HG03097 (cell line): Measurements from ENCODE around the gene PDE6G.
"Not testable (repeated sequence)": the region's sequence is repeated elsewhere in the genome, so short reads cannot be mapped to it uniquely, and the experiment has no call there.

Experiments
- ATAC-seq: cut with Tn5 transposase; IDR thresholded peaks from one replicate; pipeline ENCODE4 v1.9.1; 2021; ENCODE audit not compliant: unreplicated experiment, low FRiP score

PDE6G gene

DNA sequence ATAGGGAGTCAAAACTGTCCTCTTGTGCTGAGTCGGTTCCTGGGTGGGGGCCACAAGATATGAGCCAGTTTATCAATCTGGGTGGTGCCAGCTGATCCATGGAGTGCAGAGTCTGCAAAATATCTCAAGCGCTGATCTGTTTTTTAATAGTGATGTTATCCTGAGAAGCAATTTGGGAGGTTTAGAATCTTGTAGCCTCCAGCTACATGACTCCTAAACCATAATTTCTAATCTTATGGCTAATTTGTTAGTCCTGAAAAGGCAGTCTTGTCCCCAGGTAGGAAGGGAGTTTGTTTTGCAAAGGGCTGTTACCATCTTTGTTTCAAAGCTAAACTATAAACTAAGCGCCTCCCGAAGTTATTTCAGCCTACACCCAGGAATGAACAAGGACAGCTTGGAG, 17.7 kb downstream of the PDE6G start:
- no peak for ATAC-seq

DNA sequence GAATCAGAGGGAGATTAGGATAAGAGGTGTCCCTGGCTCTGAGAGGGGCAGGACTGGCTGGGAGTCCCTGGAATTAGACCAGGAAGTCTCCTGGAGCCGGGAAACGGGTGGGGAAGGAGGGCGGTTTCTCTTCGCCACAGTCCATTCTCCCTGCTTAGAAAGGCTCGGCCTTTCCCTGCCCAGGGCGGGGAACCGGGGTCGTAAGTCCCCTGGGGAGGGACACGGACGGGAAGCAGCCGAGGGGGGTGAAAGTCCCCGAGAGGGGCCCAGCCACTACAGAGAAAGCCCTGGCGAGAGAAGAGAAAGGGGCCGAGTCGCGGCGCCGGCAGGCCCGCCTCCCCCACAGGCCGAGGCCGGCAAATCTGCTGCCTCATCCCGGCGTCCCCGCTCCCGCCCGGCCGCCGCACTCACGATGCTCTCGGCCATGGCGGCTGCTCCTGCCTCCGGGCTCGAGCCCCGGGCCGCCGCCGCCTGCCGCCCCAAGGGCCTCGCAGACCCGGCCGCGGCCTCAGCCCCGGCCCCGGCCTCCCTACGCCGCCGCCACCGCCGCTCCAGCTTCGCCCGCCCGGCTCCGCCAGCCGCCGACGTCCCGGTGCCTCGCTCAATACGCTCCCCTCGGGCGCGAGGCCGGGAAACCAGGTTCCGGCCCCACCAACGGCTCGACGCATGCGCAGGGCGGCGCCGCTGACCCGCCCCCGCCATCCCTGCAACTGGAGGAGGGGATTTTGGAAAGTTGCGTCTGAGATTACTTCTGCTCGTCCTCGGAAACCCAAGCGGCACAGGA, 19.6 kb downstream of the PDE6G start, which contains the start of the genes NPLOC4 and TSPAN10:
NPLOC4 (minus strand) TSS at position 608 of the 784 bp plus-strand sequence; CDS start at position 426, 182 bp downstream.
TSPAN10 (plus strand) TSS at position 692 of the 784 bp plus-strand sequence. CDS start 5,217 bp downstream, outside the sequence.
- ATAC-seq: peak; percentile 90

DNA sequence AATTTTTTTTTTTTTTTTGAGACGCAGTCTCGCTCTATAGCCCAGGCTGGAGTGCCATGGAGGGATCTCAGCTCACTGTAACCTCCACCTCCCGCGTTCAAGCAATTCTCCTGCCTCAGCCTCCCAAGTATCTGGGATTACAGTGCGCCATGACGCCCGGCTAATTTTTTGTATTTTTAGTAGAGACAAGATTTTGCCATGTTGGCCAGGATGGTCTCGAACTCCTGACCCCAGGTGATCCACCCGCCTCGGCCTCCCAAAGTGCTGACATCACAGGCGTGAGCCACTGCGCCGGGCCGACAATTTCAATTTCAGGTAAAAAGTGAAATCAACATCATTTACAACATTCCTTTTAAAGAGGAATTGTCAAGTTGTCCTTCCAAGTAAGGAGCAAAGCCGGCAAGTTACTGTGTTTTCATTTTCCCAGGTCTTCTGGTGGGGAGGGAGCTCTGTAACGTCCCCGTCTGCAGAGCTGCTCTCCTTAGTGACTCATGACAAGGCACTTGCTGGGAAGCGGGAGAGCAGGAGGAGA, 20.3 kb downstream of the PDE6G start:
- ATAC-seq: peak; percentile 8

DNA sequence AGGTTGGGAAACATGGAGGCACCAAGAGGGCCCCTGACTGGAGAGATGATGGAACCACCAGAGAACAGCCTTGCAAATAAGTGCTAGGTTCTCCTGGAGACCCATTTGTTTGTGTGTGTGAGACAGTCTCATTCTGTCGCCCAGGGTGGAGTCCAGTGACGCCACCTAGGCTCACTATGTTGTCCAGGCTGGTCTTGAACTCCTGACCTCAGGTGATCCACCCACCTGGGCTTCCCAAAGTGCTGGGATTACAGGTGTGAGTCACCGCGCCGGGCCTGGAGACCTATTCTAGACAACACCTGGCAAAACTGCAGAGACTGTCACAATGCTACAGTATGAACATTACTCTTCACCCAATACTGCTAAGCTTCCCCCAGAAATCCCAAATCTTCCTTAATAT, 20.9 kb downstream of the PDE6G start:
- no peak for ATAC-seq

DNA sequence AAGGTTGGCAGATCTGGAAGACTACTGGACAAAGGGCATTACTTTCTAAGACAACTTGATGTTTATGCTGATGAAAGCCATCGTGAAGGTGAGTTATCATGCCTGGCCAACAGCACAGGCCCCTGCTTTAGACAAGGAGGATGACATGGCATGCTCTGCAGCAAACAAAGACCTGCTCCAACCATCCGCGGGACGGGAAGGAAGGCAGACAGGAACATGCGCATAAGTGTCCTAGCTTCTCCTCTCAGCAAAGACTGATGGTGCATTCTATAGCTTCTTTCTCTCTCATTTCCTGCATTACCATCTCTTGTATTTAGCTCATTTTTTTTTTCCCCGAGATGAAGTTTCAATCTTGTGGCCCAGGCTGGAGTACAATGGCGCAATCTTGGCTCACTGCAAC, 24.9 kb downstream of the PDE6G start:
- ATAC-seq: no peak

DNA sequence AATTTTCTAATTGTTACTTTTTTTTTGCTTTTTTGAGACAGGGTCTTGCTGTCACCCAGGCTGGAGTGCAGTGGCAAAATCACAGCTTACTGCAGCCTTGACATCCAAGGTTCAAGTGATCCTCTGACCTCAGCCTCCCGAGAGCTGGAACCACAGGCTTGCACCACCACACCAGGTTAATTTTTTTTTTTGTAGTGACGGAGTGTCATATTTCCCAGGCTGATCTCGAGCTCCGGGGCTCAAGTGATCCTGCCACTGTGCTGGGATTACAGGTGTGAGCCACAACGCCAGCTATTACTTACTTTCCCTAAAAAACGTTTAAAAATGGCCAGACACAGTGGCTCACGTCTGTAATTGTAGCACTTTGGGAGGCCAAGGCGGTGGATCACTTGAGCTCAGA, 26.1 kb downstream of the PDE6G start:
- ATAC-seq: no peak

DNA sequence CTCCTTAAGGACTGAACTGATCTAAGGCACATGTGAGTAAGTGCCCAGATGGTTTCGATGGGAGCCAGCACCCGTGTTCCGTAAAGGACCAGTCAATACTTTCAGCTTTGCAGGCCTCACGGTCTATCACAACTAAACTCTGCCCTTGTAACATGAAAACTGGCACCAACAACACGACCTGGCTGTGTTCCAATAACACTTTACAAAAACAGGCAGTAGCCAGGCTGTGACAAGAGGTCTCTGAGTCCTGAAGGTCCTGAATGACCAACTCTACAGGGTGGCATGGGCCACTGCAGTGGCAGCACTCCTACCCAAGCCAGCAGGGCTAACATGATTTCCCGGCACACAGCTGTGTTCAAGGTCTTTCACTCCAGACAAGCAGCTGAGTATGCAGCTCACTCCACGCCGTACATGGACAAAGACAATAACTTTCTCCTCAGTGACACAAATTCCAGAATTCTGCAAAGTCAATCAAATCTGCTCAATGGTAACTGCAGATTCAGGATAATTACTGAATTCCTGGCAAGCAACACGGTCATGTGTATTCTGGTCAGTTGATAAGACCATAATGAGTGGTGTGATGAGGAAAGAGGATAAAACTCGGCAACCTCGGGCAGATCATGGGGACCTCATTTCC, 34.7 kb downstream of the PDE6G start:
- no peak for ATAC-seq

DNA sequence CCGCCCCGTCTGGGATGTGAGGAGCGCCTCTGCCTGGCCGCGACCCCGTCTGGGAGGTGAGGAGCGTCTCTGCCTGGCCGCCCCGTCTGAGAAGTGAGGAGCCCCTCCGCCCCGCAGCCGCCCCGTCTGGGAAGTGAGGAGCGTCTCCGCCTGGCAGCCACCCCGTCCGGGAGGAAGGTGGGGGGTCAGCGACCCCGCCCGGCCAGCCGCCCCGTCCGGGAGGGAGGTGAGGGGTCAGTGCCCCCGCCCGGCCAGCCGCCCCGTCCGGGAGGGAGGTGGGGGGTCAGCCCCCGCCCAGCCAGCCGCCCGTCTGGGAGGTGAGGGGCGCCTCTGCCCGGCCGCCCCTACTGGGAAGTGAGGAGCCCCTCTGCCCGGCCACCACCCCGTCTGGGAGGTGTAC, 38.0 kb downstream of the PDE6G start:
- not testable (repeated sequence) for ATAC-seq

DNA sequence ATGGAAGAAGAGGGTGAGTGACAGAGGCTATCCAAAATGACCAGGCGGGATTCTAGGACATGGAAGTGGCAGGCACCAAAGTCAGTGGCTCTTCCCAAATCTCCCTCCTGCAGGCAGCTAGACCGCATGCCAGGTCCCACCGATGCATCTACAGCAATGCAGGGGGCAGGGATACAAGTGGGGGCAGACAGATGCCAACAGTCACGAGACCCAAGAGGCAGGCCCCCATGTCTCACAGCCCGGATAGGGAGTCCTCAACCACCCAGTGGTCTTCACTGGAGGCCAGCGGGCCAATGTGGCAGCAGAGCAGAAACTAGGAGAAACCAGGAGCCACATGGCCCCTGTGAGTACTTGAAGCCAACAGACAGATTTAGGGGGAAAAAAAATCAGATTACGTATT, 39.5 kb downstream of the PDE6G start:
- ATAC-seq: no peak

DNA sequence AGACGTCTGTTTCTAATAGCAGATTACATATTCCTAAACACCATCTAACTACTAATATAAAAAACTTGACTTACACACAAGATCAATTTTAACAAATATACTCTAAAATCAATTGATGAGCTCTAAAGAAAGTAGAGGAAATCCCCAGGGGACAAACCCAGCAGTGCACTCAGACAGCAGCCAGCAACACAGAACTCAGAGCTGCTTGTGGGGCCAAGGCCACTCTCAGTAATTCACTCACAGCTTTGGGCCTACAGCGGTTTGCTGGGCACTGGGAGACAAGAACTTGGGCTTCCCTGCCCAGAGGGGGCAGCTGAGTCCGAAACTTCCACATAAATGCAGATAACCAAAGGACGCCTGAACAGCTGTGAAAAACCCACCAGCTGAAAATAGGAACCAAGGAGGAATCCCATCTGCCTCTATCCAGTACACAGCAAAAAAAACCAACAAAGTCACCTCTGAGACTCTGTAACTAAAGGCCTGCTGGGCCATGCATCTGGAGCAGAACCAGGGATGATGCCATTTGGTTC, 40.9 kb downstream of the PDE6G start:
- ATAC-seq: no peak

DNA sequence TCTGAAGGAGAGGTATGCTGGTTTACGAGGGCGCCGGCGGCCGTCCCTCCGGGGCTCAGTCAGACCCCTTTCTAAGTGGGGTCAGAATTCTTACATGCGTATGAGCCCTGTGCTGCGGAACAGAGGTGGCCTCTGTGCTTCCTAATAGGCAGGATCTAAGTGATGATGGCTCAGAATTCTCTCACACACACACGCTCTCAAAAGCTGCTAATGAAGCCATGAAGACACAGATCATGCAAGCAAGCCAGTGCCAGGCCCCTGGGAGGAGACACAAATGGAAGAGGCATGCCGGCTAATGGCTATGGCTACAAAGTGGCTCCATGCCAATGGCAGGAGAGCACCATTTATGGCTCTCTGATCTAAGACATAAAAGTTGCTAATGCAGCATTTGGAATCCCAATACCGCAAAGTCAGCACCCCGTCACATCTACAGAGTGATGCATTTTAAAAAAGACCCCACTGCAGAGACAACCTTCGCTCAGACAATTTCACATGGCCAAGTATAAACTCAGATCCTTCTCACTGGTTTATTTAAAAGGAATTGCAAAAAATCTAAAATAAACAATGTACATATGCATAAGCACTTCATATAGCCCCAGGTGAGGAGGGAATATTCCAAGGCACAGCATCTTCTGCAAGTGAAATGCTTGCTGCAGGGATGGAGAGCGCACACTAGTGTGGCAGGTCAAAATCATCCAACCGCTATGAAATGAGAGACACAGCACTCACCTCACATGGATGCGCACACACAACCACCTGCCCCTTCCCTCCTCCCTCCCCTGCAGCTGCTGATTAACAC, 44.0 kb downstream of the PDE6G start:
- ATAC-seq: no peak

DNA sequence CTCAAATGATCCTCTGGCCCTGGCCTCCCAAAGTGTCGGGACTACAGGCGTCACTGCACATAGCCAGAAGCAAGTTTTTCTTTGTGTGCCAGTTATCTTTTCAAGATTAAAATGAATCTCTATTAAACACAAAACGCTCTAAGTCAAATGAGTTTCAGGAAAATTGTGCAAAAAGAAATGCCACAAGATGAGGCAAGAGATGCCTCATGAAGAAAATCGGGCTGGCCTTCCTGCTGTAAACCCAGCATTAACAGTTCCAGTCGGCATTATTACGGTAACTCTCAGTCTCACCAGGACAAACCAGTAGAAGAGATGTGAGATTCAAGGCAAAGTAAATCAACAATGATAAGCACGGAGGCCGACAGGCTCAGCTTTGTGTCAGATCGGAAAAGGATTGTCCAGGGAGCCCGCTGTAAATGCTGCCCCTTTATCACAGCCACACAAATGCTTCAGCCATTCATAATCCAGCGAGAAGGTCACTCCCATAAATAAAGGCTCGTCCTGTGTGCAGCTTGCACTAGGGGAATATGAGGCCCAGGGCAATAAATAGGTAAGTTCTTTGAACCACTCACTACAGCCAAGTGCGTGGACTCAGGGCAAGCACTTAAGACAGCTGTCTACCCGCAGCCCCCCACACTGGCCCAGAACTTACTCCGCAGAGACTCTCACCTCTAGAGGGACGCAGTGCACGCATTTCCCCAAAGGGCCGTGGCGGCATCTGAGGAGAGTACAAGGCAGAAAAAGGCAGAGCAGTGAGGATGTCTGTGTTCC, 46.6 kb downstream of the PDE6G start:
- no peak for ATAC-seq

DNA sequence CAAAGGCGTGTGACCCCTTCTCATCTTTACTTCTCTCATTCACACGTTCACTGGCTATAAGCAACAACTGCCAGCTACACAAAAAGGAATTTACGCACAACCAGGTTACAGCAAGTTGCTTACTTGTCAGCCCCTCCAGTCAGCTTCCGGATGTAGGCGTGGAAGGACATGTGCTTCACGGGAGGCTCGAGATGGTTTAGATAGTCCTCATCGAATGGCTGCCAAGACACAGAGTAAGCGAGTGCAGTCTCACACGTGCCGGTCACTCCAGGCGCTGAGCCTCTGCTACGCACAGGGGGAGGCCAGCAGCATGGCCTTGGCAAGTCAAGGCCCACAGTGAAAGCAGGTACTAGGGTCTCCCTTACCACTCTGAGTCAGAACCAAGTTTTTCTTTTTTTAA, 47.7 kb downstream of the PDE6G start:
- ATAC-seq: no peak

DNA sequence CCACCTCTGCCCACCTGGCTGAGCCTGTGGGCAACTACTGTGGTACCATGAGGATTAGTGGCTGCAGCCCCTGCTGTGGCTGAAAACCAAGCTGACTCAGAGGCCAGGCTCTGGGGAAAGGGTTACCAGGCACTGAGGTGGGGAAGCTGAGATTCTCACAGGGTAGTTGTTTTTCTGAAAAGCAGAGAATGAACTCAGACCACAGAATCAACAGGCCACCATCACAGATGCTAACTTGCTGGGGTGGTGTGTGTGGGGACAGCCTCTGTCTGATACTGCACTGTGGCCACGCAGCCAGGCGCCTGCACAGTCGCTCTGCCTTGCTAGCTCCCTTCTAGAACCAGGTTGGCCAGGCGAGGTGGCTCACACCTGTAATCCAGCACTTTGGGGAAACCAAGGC, 48.3 kb downstream of the PDE6G start:
- ATAC-seq: no peak

DNA sequence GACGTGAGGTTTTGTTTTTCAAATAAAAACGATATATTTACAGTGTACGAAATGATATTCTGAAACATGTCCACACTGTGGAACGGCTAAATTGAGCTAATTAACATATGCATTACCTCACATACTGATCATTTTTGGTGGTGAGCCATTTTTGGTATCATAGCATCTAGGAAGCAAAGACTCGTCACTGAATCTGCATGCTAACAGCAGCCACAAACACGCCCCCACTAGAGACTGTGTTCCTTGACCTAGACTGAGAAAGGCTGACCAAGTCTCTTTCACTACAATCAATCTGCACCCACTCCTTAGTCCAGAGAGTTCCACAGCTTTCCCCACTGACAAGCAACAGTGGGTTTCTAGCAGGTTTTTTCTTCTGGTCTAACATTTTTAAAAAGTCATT, 48.9 kb downstream of the PDE6G start:
- ATAC-seq: no peak

DNA sequence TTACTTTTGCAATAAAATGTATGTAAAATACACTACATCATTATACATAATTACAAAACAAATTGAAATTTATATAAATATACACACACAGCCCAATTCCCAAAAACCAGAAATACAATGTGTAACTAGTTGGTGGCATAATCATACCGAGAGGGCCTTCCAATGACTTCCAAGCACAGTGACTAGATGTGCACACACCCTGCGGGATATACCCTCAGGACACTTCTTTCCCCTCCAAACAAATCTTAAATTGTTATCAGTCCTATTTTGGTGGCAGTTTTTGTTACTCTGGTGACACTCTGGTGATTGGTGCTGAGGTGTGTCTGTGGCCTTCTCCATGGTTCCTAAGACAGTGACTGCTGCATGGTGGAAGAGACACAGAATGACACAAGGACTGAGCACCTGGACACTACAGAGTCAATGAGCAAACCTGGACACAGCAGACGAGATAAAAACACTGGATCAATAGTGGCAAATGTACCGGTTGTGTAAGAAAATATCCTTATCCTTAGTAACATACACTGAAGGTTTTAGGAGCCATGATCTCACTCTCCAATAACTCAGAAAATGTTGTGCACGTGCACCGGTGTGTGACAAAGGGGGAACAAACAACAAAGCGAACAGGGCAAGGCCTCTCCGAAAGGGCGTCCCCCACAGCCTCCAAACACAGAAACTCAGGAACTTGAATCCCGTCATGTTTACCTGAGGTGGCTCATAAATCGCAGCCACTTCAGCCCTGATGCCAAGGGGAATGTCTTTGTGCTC, 52.3 kb downstream of the PDE6G start:
- no peak for ATAC-seq

DNA sequence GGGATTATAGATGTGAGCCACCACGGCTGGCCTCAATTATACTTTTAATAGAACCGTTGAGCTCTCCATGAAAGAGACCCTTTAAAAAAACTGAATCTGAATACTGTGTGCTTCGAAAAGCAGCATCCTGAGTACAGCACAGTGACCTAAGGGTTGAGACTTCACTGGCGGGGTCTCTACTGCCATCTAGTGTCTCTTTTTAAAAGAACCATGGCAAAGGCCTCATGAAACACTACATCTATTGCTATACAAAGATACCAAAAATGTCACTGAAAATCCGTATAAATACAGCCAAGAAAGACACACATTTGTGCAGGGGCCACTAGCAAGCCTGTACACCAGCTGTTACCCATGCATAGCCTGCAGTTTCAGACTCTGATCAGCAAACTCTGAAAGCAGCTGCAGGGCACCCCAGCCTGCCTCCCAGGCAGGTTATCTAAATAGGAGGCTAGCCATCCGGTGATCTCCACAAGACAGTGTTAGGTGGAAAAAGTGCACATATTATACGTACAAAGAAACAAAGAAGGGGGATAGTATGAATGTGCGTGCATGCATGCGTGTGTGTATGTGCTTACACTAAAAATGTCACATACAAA, 54.7 kb downstream of the PDE6G start:
- no peak for ATAC-seq
